Heart left ventricle (tissue), 13 donors: Measurements from ENCODE around the gene GOLGA1.

Source experiments
- CTCF ChIP-seq, 12 donors: fragments of 200-600 bp; sonication (generic) in 4 of 12; IDR thresholded peaks; one replicate each; pipeline versions ENCODE4 v1.5.0 to v1.8.0; 2018 to 2022; ENCODE audit warnings: antibody characterized with exemption in 12 of 12, mild to moderate bottlenecking in 5 of 12
- POLR2A ChIP-seq, 2 donors: fragments of 450-650 bp; IDR thresholded peaks; one replicate each; pipeline ENCODE4 v1.6.1; 2017; ENCODE audit warnings: antibody characterized with exemption in 2 of 2, mild to moderate bottlenecking in 2 of 2, moderate library complexity in 2 of 2
- donor health status: ischemic (EF 13 %, LVEDD 7.1; RV severe dilation, severe dysfunction).
- donor health status: DM: no; HTN: yes; CAD: no.
- donor health status: DM: no; HTN: no; CAD: no.
- donor health status: ischemic (EF 25% LVEDD 6.9; RV normal size, moderate dysfunction).
- donor health status: ischemic (EF 25% LVEDD 5.7; RV mildly dilated, moderate dysfunction).
- donor health status: ischemic (EF 35%, LVEDD 5.7; RV mildly dilated, moderate dysfunction).
- donor health status: nonischemic (EF 11% LVEDD 7.7; RV severe dilation, severe dysfunction).
- donor health status: DM: yes; HTN: yes; CAD: no.
- donor health status: PGD.
- donor health status: ischemic (EF 29% LVEDD 5.4; RV normal size, mild dysfunction).
- donor health status: nonischemic (EF 23%, LVEDD 6.1; RV moderate dilation, normal function).

GRCh38 chr9:124875501-124875900 is 65.4 kb downstream of the GOLGA1 start:
- no peak for TF ChIP-seq CTCF (IDR thresholded peaks at IDR 0.05)
- no peak for TF ChIP-seq POLR2A (IDR thresholded peaks at IDR 0.05)
